Measurements from ENCODE around the gene SYTL3.

- TF ChIP-seq POLR2A (IDR thresholded peaks at IDR 0.05; ENCODE audit: low read length) (no peak), GATA1 (IDR thresholded peaks at IDR 0.05; ENCODE audit: low read depth, low read length) (no peak)
Observed at GRCh38 chr6:158661156-158661685, 11.4 kb downstream of the SYTL3 start.
